Glutamatergic neuron (in vitro differentiated cells): ENCODE data around the gene TPM4. TPM values are rescaled to one million over a fixed set of nuclear protein-coding genes. Genes with fewer than 3 reads are reported as not detected.

ENCODE experiments used
- DNase-seq: peaks from one replicate; pipeline ENCODE4 v3.0.0; 2022
- H3K27ac Mint-ChIP-seq: one replicate; pipeline ENCODE4 v1.8.0; 2020; ENCODE audit warnings: mild to moderate bottlenecking, mixed read lengths, inconsistent platforms; ENCODE audit not compliant: unreplicated experiment
- H3K27me3 Mint-ChIP-seq: one replicate; pipeline ENCODE4 v1.8.0; 2020; ENCODE audit warnings: mild to moderate bottlenecking, moderate library complexity, mixed read lengths, inconsistent platforms; ENCODE audit not compliant: unreplicated experiment
- H3K36me3 Mint-ChIP-seq: one replicate; pipeline ENCODE4 v1.8.0; 2020; ENCODE audit warnings: mild to moderate bottlenecking, mixed read lengths, inconsistent platforms; ENCODE audit not compliant: unreplicated experiment
- H3K4me1 Mint-ChIP-seq: one replicate; pipeline ENCODE4 v1.8.0; 2020; ENCODE audit warnings: mild to moderate bottlenecking, low read depth, mixed read lengths, inconsistent platforms; ENCODE audit not compliant: unreplicated experiment
- H3K4me3 Mint-ChIP-seq: one replicate; pipeline ENCODE4 v1.8.0; 2020; ENCODE audit warnings: mild to moderate bottlenecking, mixed read lengths, inconsistent platforms; ENCODE audit not compliant: unreplicated experiment
- H3K9me3 Mint-ChIP-seq: one replicate; pipeline ENCODE4 v1.8.0; 2020; ENCODE audit warnings: mild to moderate bottlenecking, moderate library complexity, mixed read lengths, inconsistent platforms; ENCODE audit not compliant: unreplicated experiment
- total RNA-seq: library from RNA; stranded (reverse); fragmentation: NEBNext Ultra II Directional; extraction: Animal tissue kit (Norgen Biotek cat#: 25700); gene quantifications from one replicate; pipeline ENCODE4 v1.2.1, GENCODE V29; 2021; ENCODE audit not compliant: unreplicated experiment
- TF ChIP-seq, protein P1 (sequence below): fragments of 200-600 bp; sonication (generic); IDR thresholded peaks from one replicate; pipeline ENCODE4 v1.5.0; 2021; ENCODE audit not compliant: partially characterized antibody, unreplicated experiment

Gene TPM4
- total RNA-seq, 1 donor from 2014 or later: 310 TPM

DNA sequence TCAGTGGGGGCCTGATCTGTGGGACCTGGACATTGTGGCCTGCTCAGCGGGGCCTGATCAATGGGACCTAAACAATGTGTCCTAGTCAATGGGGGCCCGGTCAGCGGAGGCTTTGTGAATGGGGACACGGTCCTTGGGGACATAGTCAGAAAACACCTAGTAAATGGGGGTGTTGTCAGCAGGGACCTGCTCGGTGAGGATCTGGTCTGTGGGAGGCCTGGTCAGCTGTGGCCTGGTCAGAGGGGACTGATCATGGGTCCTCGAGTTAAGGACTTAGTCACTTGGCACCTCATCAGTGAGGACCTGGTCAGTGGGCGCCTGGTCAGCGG lies 44.5 kb upstream of the TPM4 start:
- no peaks in the 10 kb centered on the region for H3K36me3 Mint-ChIP-seq
- no peak overlapping the region for H3K27ac Mint-ChIP-seq
- H3K9me3 Mint-ChIP-seq: peaks cover 2% of the 10 kb centered on the region
- no peak for DNase-seq
- H3K4me1 Mint-ChIP-seq: no peaks in the 10 kb centered on the region
- H3K4me3 Mint-ChIP-seq: no peak overlapping the region
- TF ChIP-seq, protein P1, sequence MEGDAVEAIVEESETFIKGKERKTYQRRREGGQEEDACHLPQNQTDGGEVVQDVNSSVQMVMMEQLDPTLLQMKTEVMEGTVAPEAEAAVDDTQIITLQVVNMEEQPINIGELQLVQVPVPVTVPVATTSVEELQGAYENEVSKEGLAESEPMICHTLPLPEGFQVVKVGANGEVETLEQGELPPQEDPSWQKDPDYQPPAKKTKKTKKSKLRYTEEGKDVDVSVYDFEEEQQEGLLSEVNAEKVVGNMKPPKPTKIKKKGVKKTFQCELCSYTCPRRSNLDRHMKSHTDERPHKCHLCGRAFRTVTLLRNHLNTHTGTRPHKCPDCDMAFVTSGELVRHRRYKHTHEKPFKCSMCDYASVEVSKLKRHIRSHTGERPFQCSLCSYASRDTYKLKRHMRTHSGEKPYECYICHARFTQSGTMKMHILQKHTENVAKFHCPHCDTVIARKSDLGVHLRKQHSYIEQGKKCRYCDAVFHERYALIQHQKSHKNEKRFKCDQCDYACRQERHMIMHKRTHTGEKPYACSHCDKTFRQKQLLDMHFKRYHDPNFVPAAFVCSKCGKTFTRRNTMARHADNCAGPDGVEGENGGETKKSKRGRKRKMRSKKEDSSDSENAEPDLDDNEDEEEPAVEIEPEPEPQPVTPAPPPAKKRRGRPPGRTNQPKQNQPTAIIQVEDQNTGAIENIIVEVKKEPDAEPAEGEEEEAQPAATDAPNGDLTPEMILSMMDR: no peak
- peaks cover 4% of the 10 kb centered on the region for H3K27me3 Mint-ChIP-seq

DNA sequence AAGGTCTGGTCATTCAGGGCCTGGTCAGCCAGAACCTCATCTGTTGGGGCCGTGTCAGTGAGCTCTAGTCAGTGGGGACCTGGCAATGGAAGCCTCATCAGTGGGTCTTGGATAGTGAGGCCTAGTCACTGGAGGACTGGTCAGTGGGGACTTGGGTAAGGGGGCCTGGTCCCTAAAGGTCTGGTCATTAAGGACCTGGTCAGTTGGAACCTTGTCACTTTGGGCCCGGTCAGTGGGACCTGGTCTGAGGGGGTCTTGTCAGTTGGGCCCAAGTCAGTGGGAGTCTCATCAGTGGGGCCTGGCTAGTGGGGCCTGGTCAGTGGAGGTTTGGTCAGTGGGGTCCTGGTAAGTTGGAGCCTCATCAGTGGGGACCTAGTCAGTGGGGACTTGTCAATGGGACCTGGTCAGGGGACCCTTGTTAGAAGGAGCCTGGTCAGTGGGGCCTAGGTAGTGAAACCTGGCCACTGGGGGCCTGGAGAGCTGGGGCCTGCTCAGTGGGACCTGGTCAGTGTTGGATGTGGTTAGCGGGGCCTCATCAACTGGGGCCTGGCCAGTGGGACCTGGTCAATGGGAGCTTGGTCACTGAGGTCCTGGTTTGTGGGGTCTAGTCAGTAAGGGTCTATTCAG lies 43.7 kb upstream of the TPM4 start:
- H3K36me3 Mint-ChIP-seq: no peaks in the 10 kb centered on the region
- H3K9me3 Mint-ChIP-seq: no peaks in the 10 kb centered on the region
- H3K27me3 Mint-ChIP-seq: peaks cover 4% of the 10 kb centered on the region
- H3K27ac Mint-ChIP-seq: no peak overlapping the region
- no peak overlapping the region for H3K4me3 Mint-ChIP-seq
- DNase-seq: no peak
- TF ChIP-seq, protein P1: no peak
- H3K4me1 Mint-ChIP-seq: no peaks in the 10 kb centered on the region

DNA sequence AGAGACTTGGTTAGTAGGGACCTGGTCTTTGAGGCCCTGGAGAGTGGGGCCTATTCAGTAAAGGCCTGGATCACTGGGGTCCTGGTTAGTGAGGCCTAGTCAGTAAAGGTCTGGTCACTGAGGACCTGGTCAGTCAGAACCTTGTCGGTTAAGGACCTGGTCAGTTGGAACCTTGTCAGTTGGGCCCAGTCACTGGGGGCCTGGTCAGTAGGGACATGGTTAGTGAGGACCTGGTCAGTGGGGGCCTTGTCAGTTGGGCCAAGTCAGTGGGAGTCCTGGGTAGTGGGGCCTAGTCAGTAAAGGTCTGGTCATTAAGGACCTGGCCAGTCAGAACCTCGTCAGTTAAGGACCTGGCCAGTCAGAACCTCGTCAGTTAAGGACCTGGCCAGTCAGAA lies 43.2 kb upstream of the TPM4 start:
- no peak overlapping the region for H3K4me3 Mint-ChIP-seq
- H3K27me3 Mint-ChIP-seq: peaks cover 5% of the 10 kb centered on the region
- no peak for DNase-seq
- TF ChIP-seq, protein P1: no peak
- no peaks in the 10 kb centered on the region for H3K9me3 Mint-ChIP-seq
- no peaks in the 10 kb centered on the region for H3K36me3 Mint-ChIP-seq
- no peaks in the 10 kb centered on the region for H3K4me1 Mint-ChIP-seq
- no peak overlapping the region for H3K27ac Mint-ChIP-seq

DNA sequence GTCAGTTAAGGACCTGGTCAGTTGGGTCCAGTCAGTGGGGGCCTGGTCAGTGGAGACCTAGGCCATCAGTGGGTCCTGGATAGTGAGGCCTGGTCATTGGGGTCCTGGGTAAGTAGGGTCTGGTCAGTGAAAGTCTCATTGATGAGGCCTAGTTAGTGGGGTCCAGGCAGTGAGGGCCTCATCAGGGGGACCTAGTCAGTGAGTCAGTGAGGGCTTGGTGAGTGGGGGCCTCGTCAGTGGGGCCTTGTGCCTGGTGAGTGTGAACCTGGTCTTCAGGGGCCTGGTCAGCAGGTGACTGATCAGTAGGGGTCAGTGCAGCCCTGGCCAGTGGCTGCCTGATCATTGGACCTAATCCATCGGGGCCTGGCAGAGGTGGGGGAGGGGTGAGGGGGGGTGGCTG lies 42.6 kb upstream of the TPM4 start:
- Mint-ChIP-seq H3K4me1 (no peaks in the 10 kb centered on the region), H3K4me3 (no peak overlapping the region), H3K27ac (no peak overlapping the region), H3K27me3 (peaks cover 6% of the 10 kb centered on the region), H3K36me3 (no peaks in the 10 kb centered on the region), H3K9me3 (no peaks in the 10 kb centered on the region)
- TF ChIP-seq, protein P1: no peak
- DNase-seq: no peak

DNA sequence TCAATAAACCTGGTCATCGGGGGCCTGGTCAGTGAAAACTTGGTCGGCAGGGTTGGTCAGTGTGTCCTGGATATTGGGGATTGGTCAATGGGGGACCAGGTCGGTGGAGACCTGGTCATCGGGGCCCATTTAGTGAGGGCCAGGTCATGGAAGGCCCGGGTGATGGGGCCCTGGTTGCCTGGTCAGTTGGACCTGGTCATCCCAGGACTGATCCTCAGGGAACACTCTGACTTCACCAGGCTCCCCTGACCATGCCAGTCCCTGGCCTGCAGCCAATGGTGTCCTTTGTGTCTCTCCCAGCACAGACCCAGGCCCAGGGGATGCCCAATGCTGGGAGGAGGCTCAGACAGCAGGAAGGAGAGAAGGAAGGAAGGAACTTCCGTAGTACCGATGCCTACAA lies 42.1 kb upstream of the TPM4 start:
- H3K4me3 Mint-ChIP-seq: no peak overlapping the region
- no peak overlapping the region for H3K27ac Mint-ChIP-seq
- H3K9me3 Mint-ChIP-seq: no peaks in the 10 kb centered on the region
- no peaks in the 10 kb centered on the region for H3K36me3 Mint-ChIP-seq
- TF ChIP-seq, protein P1: no peak
- H3K4me1 Mint-ChIP-seq: no peaks in the 10 kb centered on the region
- DNase-seq: no peak
- peaks cover 6% of the 10 kb centered on the region for H3K27me3 Mint-ChIP-seq
